HG02870 (cell line): ENCODE data around the gene ZNF511.
"Not testable (repeated sequence)": the region's sequence is repeated elsewhere in the genome, so short reads cannot be mapped to it uniquely, and the experiment has no call there.

Source experiments
- ATAC-seq: cut with Tn5 transposase; IDR thresholded peaks from one replicate; pipeline ENCODE4 v1.9.1; 2021; ENCODE audit warnings: mild to moderate bottlenecking, moderate library complexity; ENCODE audit not compliant: unreplicated experiment

ZNF511 gene

DNA sequence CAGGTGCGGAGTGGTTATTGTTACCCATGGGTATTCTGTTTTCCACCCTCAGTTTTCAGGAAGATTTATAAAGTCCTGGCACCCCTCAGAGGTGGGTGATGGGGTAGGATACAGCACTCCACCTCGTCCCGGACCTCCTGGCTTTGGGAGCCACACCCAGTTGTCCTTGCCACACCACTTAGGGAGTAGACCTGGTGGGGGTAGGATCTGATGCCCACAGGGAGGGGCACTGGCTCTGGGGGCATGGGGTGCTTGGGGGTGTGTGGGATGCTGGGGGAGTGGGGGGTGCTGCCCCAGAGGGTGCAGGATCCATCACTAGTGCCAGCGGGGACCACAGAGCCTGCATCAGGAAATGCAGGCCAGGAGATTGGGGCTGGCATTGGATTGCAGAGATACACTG is 4.5 kb downstream of the ZNF511 start:
- ATAC-seq: no peak

DNA sequence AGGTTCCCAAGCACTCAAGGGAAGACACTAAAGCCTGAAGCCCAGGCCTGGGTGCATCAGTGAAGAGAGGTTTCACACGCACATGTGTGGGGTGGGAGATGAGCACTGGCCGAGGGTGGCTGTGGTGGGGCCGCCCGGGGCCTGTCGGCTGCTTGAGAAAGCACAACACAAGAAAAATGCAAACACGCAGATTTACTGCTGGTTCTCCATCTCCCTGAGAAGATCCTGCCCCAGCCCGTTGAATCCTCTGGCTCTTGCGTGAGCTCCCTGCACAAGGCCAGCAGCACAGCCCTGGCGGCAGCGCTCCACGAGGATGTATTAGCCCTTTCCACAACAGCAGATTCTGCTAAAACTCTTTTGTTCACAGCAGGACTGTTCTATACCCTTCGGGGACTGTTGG is 6.2 kb downstream of the ZNF511 start:
- ATAC-seq: no peak

- ATAC-seq: no peak
Measured at GRCh38 chr10:133315847-133316246, 7.1 kb downstream of the ZNF511 start.

DNA sequence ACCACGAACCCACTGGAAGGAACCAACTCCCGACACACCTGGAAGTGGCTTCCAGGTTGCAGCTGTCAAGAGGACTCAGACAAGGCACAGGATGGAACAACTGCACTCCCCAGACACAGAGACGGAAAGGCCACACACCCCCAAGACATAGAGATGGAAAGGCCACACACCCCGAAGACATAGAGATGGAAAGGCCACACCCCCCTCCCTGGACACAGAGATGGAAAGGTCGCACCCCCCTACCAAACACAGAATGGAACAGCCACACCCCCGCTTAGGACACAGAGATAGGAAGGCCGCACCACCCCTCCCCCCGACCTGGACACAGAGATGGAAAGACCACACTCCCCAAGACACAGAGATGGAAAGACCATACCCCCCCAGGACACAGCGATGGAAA is 7.6 kb downstream of the ZNF511 start:
- no peak for ATAC-seq

DNA sequence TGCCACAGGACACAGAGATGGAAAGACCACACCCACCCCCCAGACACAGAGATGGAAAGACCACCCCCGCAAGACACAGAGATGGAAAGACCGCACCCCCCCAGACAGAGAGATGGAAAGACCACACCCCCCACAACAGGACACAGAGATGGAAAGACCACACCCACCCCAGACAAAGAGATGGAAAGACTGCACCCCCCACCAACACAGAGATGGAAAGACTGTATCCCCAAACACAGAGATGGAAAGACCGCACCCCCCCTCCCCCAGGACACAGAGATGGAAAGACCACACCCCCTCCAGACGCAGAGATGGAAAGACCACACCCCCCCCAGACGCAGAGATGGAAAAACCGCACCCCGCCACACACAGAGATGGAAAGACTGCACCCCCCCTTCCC is 8.0 kb downstream of the ZNF511 start:
- no peak for ATAC-seq

- no peak for ATAC-seq
Measured at GRCh38 chr10:133318494-133319127, 9.9 kb downstream of the ZNF511 start.

- ATAC-seq: not testable (repeated sequence)
Measured at GRCh38 chr10:133320852-133321422, 12.2 kb downstream of the ZNF511 start.

- ATAC-seq: not testable (repeated sequence)
Measured at GRCh38 chr10:133322064-133322709, 13.5 kb downstream of the ZNF511 start.

GRCh38 chr10:133324198-133324792 is 15.6 kb downstream of the ZNF511 start:
- ATAC-seq: no peak

DNA sequence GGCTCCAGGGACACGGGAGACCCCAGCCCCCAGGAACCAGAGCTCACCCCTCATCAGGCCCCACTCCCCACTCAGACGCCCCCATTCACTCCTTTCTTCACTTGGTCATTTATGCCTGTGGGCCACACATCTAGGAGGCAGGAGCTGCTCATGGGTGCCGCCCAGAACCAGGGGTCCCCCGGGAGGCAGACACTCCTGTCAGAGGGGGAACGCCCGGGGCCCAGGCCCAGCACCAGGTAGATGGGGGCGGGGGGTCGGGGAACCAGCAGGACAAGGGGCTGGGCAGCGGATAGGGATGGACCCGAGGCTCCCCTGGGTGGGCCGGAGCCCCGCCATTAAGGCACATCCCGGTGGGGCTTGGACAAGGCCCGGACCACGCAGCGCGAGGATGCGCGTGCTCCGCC is 16.1 kb downstream of the ZNF511 start:
- ATAC-seq: no peak

DNA sequence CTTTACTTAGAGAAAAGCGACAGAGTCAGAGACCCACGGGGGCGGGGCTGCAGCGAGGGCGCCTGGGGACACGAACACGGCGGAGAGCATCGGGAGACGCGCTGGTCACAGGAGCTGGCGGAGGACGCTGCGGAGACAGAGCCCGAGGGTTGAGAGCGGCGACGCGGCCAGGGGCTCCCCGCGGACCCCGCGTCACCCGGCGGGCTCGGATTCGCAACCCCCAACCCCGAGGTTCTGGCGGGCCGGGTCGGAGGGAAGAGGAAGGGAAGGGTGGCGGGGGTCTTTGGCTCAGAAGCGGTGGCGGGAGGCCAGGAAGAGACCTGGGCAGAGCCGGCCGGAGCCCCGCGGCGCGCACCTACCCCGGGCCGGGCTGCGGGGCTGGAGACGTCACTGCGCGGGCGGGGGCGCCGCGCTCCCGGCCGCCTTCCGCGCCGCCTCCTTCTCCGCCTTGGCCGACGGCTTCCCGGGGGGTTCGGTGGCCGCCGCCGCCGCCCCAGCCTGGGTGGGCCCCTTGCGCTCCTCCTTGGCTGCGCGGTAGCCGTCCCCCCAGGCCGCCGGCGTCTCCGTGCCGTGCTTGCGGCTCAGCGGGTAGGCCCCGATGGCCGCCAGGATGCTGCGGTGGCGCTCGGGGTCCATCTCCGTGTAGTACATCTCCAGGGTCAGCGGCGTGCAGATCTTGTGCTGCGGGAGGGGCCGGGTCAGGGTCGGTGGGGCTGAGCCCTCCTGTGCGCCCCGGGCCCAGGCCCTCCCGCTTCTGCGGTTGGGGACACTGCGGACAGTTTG is 16.9 kb downstream of the ZNF511 start:
- no peak for ATAC-seq

GRCh38 chr10:133326223-133326551 is 17.5 kb downstream of the ZNF511 start:
- ATAC-seq: no peak

GRCh38 chr10:133326745-133327650 is 18.3 kb downstream of the ZNF511 start:
- no peak for ATAC-seq

GRCh38 chr10:133327651-133328357 is 19.1 kb downstream of the ZNF511 start:
- no peak for ATAC-seq

DNA sequence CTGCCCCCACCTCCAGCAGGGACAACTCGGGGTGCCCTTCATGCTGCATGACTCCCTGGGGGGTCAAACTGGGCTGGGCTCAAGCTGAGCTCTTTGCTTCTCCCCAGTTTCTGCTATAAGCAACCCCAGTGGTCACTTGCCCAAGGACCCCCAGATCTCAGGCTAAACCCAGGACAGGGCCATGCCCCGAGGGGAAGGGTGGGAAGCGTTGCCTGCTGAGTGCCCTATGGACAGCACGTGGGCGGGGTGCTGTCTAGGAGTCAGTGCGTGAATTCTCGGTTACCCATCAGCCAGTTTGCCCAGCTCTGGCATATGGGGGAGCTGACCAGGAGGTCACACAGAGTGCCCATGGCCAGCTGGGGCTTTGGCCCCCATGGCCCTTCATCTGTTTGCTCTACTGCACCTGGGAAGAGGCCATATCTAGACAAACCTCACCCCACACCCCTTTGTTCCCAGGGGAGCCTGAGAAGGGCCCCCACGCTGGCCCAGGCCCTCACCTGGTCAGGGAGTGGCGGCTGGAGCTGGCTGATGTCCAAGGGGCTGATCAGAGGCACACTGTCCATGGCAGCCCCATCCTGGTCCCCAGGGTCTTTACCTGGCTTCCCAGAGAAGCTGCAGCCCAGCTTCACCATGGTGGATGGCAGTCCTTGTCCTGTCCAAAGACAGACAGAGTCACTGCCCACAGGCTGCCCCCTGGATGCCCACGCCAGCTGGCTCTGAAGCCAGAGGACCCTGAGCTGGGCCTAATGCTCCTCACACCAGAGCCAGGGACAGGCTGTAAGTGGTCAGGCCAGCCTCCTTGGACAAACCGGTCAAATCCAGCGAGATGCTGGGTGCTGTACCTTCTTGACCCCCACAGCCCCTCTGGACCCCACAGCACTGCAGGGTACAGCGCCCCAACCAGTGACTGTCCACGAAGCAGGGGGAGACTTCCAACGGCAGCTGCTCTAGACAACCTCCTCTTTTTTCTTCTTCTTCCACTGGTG is 19.9 kb downstream of the ZNF511 start:
- ATAC-seq: no peak

DNA sequence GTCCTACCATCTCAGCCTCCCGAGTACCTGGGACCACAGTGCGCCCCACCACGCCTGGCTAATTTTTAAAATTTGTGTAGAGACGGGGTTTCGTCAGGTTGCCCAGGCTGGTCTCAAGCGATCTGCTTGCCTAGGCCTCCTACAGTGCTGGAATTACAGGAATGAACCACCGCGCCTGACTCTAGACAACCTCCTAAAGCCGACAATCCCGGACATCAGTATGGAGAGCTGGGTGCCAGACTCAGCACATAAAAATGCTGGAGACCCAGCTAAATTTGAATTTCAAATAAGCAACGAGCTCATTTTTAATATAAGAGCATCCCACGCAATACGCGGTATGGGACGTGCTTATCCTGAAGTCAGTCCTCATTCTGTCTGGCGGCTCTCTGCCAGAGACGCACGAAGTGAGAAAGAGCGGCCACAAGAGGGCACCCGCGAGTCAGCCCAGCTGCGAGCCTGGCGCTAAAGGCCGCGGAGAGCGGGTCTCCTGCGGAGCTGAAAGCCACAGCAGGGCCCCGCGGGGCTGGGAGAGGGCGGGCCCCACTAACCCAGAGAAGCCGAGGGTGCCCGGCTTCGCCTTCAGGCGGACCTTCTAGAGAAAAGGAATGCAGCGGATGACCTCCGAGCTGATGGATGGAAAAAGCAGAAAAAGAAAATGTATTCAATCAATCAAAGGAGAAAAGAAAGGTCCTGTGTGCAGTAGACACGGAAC is 20.9 kb downstream of the ZNF511 start:
- ATAC-seq: peak; percentile 90

DNA sequence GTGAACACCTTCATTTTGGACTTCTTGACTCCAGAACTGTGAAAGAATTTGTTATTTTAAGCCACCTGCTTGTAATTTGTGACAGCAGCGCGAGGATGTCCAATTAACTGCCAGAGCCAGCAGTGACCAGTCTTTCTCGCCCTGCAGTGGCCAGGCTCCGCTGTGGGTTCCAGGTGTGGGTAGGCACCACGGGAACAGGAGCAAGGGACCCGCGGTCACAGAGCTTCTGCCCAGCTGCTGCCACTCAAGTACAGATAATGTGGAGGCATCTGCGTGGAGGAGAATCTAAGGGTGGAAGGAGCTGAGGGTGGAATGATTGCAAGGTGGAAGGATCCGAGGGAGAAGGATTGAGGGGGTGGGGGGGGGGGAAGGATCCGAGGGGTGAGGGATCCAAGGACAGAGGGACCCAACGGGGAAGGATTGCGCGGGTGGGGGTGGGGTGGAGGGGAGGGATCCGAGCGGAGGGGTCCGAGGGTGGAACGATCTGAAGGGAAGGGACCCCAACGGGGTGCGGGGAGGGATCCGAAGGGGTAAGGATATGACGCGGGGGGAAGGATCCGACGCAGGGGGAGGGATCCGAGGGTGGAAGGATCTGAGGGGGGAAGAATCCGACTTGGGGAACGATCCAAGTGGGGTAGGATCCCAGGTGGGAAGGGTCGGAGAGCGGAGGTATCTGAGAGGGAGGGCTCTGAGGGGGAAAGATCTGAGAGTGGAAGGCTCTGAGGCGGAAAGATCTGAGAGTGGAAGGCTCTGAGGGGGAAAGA is 24.4 kb downstream of the ZNF511 start:
- ATAC-seq: no peak
